ENCODE data around the gene DENND1A.

- TF ChIP-seq POLR2AphosphoS5 (IDR thresholded peaks at IDR 0.05) (no peak), POLR2A (IDR thresholded peaks at IDR 0.05) (no peak), CTCF (IDR thresholded peaks at IDR 0.05) (no peak)
Measured at GRCh38 chr9:123387686-123388085, 542.2 kb downstream of the DENND1A start.
